Measurements from ENCODE around the gene ILKAP. TPM values are rescaled to one million over a fixed set of nuclear protein-coding genes. Genes with fewer than 3 reads are reported as not detected.

The ILKAP gene
- total RNA-seq, 1 experiment from 2014 or later: 53.4 TPM

GRCh38 chr2:238159661-238160205 is 43.8 kb downstream of the ILKAP start:
- no peak overlapping the region for H2AFZ ChIP-seq (ENCODE audit: low read depth, low read length, poor library complexity, severe bottlenecking)
- CTCF ChIA-PET: interaction anchor here (1.2 kb wide), 1 partner anchor 14 kb away, joined by 3 read pairs; no protein-coding TSS in a partner anchor

More at GRCh38 chr2:238159661-238160205, 43.8 kb downstream of the ILKAP start:
- no peaks in the 10 kb centered on the region for H3K9me3 ChIP-seq (ENCODE audit: control insufficient read depth in 1 of 2, insufficient read depth in 1 of 2, low read depth in 1 of 2, low read length in 2 of 2)
- ATAC-seq (no peak), DNase-seq (ENCODE audit: low read depth, low spot score) (no peak)
- intact Hi-C loops (cut with micrococcal nuclease): loop anchor here (1.0 kb wide), 1 partner anchor 104 kb away; no protein-coding TSS in a partner anchor
- TF ChIP-seq ZNF274 (IDR thresholded peaks at IDR 0.05; ENCODE audit: low read depth, low read length) (no peak), FOSL1 (IDR thresholded peaks at IDR 0.05; ENCODE audit: low read depth) (no peak), POLR2AphosphoS5 (IDR thresholded peaks at IDR 0.05; ENCODE audit: low read depth, low read length) (no peak), EZH2phosphoT487 (IDR thresholded peaks at IDR 0.05; ENCODE audit: borderline replicate concordance) (no peak), ZBTB33 (IDR thresholded peaks at IDR 0.05; ENCODE audit: extremely low read depth, insufficient replicate concordance, low read length) (no peak), POLR2A (IDR thresholded peaks at IDR 0.05; ENCODE audit: borderline replicate concordance, extremely low read depth, insufficient read depth, insufficient read length) (no peak), CBX3 (IDR thresholded peaks at IDR 0.05; ENCODE audit: low read depth) (no peak)
- BruUV-seq (replicated peaks): TSS peak; percentile 88
- H3K4me3 ChIP-seq (replicated peaks in 1 of 2; ENCODE audit: low read depth in 1 of 2, low read length in 2 of 2): peak overlapping the region; percentile 60 to 71
- H3K4me2 ChIP-seq (ENCODE audit: low read length): peak overlapping the region; percentile 91
- ChIA-PET RAD21 (ENCODE audit: low non-redundant PET in 1 of 2, low total read pairs in 2 of 2, uncharacterized antibody in 2 of 2, unreplicated experiment in 2 of 2) (no interaction called here), POLR2A (no interaction called here)
- H3K9ac ChIP-seq (ENCODE audit: low read length): peak overlapping the region; percentile 74
- H3K4me1 ChIP-seq (ENCODE audit: control insufficient read depth in 1 of 2, insufficient read depth in 2 of 2, low read length in 2 of 2): peaks cover 4 to 12% of the 10 kb centered on the region in 2 experiments; a peak in 3 of 4 replicates
- no peaks in the 10 kb centered on the region for H3K36me3 ChIP-seq (ENCODE audit: control insufficient read depth in 1 of 2, insufficient read depth in 2 of 2, low read length in 2 of 2)
- H3K27me3 ChIP-seq (ENCODE audit: insufficient read depth, low read length): no peaks in the 10 kb centered on the region
- no peaks in the 10 kb centered on the region for H3K9me2 ChIP-seq (ENCODE audit: insufficient read depth)
- H3K79me2 ChIP-seq (ENCODE audit: insufficient read depth, low read length): no peaks in the 10 kb centered on the region
- no peaks in the 10 kb centered on the region for H4K20me1 ChIP-seq (ENCODE audit: insufficient read depth)
- no peak overlapping the region for H3K27ac ChIP-seq (ENCODE audit: low read depth, low read length)
